ENCODE results near the gene IL19. TPM values are rescaled to one million over a fixed set of nuclear protein-coding genes. Genes with fewer than 3 reads are reported as not detected.
"Not testable (repeated sequence)": the region's sequence is repeated elsewhere in the genome, so short reads cannot be mapped to it uniquely, and the experiment has no call there.

IL19 gene
- polyA plus RNA-seq, 1 experiment: 0.07 TPM

DNA sequence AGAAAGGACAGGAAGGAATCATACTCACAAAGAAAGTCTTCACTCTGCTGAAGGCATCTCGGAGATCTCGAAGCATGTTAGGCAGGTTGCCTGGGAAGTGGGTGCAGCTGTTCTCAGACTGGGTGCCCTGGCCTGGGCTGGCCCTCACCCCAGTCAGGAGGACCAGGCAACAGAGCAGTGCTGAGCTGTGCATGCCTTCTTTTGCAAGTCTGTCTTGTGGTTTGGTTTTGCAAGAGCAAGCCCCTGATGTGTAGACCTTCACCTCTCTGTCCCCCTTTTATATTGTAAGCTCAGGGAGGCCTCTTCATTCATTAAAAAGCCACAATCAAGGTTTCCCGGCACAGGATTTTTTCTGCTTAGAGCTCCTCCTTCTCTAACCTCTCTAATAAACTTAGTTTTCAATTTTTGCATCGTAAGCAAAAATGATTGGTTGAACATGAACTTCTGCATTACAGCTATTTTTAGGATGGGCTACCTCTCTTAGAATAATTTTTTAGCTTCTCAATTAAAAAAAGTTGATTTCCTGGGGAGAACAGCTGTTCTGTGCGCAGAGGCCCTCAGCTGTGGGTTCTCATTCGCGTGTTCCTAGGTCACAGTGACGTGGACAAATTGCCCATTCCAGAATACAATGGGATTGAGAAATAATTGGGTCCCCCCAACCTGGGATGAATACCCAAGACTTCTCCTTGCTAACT, 1.8 kb downstream of the IL19 start, which contains the start of gene IL10:
Gene IL10 (minus strand): TSS at position 252 of the 695 bp plus-strand sequence. CDS start 59 bp downstream, at position 193.
- TF ChIP-seq, protein P1, sequence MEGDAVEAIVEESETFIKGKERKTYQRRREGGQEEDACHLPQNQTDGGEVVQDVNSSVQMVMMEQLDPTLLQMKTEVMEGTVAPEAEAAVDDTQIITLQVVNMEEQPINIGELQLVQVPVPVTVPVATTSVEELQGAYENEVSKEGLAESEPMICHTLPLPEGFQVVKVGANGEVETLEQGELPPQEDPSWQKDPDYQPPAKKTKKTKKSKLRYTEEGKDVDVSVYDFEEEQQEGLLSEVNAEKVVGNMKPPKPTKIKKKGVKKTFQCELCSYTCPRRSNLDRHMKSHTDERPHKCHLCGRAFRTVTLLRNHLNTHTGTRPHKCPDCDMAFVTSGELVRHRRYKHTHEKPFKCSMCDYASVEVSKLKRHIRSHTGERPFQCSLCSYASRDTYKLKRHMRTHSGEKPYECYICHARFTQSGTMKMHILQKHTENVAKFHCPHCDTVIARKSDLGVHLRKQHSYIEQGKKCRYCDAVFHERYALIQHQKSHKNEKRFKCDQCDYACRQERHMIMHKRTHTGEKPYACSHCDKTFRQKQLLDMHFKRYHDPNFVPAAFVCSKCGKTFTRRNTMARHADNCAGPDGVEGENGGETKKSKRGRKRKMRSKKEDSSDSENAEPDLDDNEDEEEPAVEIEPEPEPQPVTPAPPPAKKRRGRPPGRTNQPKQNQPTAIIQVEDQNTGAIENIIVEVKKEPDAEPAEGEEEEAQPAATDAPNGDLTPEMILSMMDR (IDR thresholded peaks at IDR 0.05; ENCODE audit: low read depth, low read length): no peak
- ChIA-PET CTCF (interaction anchor here (0.5 to 2.6 kb wide), 5 partner anchors 11 to 191 kb away, joined by 3 to 7 read pairs (median 4); no protein-coding TSS in a partner anchor), POLR2A (interaction anchor here (0.7 kb wide), 1 partner anchor 36 kb away, joined by 5 read pairs; no protein-coding TSS in a partner anchor)
- Histone ChIP-seq H3K9me3 (ENCODE audit: control insufficient read depth, insufficient read depth, low read length) (no peaks in the 10 kb centered on the region), H3K4me3 (ENCODE audit: low read depth, low read length) (no peak within 1 kb of the TSS), H3K27me3 (ENCODE audit: control insufficient read depth, insufficient read depth, low read length) (peaks cover 4% of the 10 kb centered on the region), H3K27ac (ENCODE audit: low read depth, low read length) (no peak within 1 kb of the TSS)
- DNase-seq (ENCODE audit: low read depth, low spot score): no peak

DNA sequence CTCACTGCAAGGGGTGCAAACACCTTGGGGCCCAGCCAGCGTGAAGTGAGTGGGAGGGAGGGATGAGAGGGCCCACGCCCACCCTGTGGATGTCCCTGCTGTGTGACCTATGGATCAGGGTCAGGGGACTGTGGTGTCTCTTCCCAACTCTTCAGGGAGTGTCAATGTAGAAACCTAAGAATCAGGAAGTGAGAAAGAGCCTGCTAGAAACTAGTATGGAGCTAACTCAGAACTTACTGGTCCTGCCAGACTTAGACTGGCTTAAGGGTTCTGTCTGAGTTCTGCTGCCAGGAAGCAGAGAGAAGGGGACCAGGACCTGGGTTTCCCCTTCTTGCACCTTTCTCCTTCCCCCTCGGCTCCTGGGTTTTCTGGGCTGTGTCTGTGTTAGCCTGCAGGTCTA, 3.5 kb downstream of the IL19 start:
- POLR2A ChIA-PET: no interaction called here
- DNase-seq (ENCODE audit: low read depth, low spot score): no peak
- H3K9me3 ChIP-seq (ENCODE audit: control insufficient read depth, insufficient read depth, low read length): no peaks in the 10 kb centered on the region
- TF ChIP-seq, protein P1 (IDR thresholded peaks at IDR 0.05; ENCODE audit: low read depth, low read length): no peak
- CTCF ChIA-PET: interaction anchor here (0.6 to 2.6 kb wide), 2 partner anchors 39 to 137 kb away, joined by 3 to 7 read pairs; no protein-coding TSS in a partner anchor
- H3K27me3 ChIP-seq (ENCODE audit: control insufficient read depth, insufficient read depth, low read length): peaks cover 8% of the 10 kb centered on the region
- H3K4me3 ChIP-seq (ENCODE audit: low read depth, low read length): no peak overlapping the region
- no peak overlapping the region for H3K27ac ChIP-seq (ENCODE audit: low read depth, low read length)

DNA sequence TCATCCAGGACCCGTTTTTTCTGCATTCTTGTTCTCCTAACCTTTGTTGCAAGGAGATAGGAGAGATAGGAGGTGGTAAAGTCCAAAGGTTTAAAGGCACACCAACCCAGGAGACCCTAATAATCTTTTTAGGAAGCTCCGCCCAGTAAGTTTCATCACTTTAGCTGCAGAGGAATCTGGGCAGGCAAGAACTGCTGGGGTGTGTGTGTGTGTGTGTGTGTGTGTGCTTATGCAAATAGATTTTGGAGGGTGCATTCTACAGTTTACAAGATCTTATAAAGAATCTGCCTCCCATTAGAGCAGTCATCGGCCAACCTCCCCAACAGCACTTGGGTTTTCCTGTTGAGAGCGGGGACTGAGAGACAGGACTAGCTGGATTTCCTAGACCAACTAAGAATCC, 5.7 kb downstream of the IL19 start:
- no peak overlapping the region for H3K4me3 ChIP-seq (ENCODE audit: low read depth, low read length)
- ChIA-PET POLR2A (interaction anchor here (0.6 to 0.7 kb wide), 2 partner anchors 23 to 41 kb away, joined by 3 read pairs; no protein-coding TSS in a partner anchor), CTCF (interaction anchor here (0.6 kb wide), 3 partner anchors 59 to 1422 kb away, joined by 3 read pairs; no protein-coding TSS in a partner anchor)
- H3K27ac ChIP-seq (ENCODE audit: low read depth, low read length): no peak overlapping the region
- no peak for DNase-seq (ENCODE audit: low read depth, low spot score)
- TF ChIP-seq, protein P1 (IDR thresholded peaks at IDR 0.05; ENCODE audit: low read depth, low read length): no peak
- H3K27me3 ChIP-seq (ENCODE audit: control insufficient read depth, insufficient read depth, low read length): peaks cover 8% of the 10 kb centered on the region
- no peaks in the 10 kb centered on the region for H3K9me3 ChIP-seq (ENCODE audit: control insufficient read depth, insufficient read depth, low read length)

DNA sequence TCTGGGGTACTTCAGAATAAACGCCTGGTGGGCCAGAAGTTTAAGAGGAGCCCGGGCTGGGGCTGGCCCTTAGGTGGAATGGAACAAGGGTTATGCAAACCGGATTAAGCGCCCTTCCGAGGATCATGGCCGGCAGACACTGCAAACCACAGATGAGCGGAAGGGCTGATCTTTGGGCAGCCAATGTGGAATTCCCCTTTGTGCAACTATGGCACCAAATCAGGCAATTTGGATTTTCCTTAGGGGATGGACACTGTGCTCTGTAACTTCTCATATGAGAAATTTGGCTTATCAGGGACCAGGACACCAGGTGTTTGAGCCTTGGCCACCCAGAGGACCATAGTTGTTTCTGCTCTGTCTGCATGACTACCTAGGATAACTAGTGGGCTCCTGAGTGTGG, 7.5 kb downstream of the IL19 start:
- POLR2A ChIA-PET: interaction anchor here (0.7 kb wide), 1 partner anchor 1028 kb away, joined by 7 read pairs; no protein-coding TSS in a partner anchor
- CTCF ChIA-PET: no interaction called here
- Histone ChIP-seq H3K4me3 (ENCODE audit: low read depth, low read length) (no peak overlapping the region), H3K9me3 (ENCODE audit: control insufficient read depth, insufficient read depth, low read length) (no peaks in the 10 kb centered on the region), H3K27me3 (ENCODE audit: control insufficient read depth, insufficient read depth, low read length) (peaks cover 5% of the 10 kb centered on the region), H3K27ac (ENCODE audit: low read depth, low read length) (no peak overlapping the region)
- TF ChIP-seq, protein P1 (IDR thresholded peaks at IDR 0.05; ENCODE audit: low read depth, low read length): no peak
- no peak for DNase-seq (ENCODE audit: low read depth, low spot score)

DNA sequence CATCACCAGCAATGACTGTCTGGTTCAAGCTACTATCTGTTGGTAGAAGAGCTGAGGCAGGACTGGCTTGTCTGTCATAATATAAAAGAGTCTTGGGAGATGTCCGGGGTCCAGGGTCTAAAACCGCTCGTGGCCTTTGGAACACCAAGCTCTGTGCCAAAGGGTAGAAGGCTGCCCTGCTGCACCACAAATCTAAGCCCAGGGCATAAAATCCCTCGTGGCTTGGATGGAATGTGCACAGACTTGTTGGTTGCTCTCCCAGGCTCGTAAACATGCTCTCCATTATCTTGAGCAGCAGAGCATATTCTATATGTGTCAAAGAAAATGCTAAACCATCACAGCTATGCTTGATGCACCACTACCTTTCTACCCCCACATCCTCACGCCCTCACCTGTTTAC, 8.3 kb downstream of the IL19 start:
- H3K9me3 ChIP-seq (ENCODE audit: control insufficient read depth, insufficient read depth, low read length); H3K27ac ChIP-seq (ENCODE audit: low read depth, low read length); DNase-seq (ENCODE audit: low read depth, low spot score); H3K4me3 ChIP-seq (ENCODE audit: low read depth, low read length); POLR2A ChIA-PET; H3K27me3 ChIP-seq (ENCODE audit: control insufficient read depth, insufficient read depth, low read length); CTCF ChIA-PET: not testable (repeated sequence)
